Smooth muscle cell (in vitro differentiated cells): ENCODE results near the gene PTPRN2. TPM values are rescaled to one million over a fixed set of nuclear protein-coding genes. Genes with fewer than 3 reads are reported as not detected.

Experiments
- DNase-seq: peaks from one replicate; lab custom pipeline; 2025; ENCODE audit not compliant: unreplicated experiment; lab: John Stamatoyannopoulos, UW
- H2AFZ ChIP-seq: fragments of 200-600 bp; sonication (generic); 2 replicates; pipeline ENCODE4 v1.6.0; 2016; ENCODE audit warnings: antibody characterized with exemption, low read depth, mild to moderate bottlenecking
- H3F3A ChIP-seq: fragments of 200-600 bp; sonication (generic); 2 replicates; pipeline ENCODE4 v1.6.0; 2017; ENCODE audit warnings: antibody characterized with exemption, low read depth
- H3K27ac ChIP-seq: fragments of 200-600 bp; sonication (generic); 2 replicates; pipeline ENCODE4 v1.5.1; 2016; ENCODE audit warnings: low read depth, mild to moderate bottlenecking
- H3K27me3 ChIP-seq: fragments of 200-600 bp; sonication (generic); 2 replicates; pipeline ENCODE4 v1.6.1; 2016; ENCODE audit warnings: low read depth, mild to moderate bottlenecking
- H3K36me3 ChIP-seq: fragments of 200-600 bp; sonication (generic); 2 replicates; pipeline ENCODE4 v1.5.1; 2016; ENCODE audit warnings: low read depth
- H3K4me1 ChIP-seq: fragments of 200-600 bp; sonication (generic); 2 replicates; pipeline ENCODE4 v1.5.1; 2016; ENCODE audit warnings: low read depth
- H3K4me2 ChIP-seq: fragments of 200-600 bp; sonication (generic); 2 replicates; pipeline ENCODE4 v1.6.0; 2016; ENCODE audit warnings: mild to moderate bottlenecking
- H3K4me3 ChIP-seq: fragments of 200-600 bp; sonication (generic); 2 replicates; pipeline ENCODE4 v1.5.1; 2016; ENCODE audit warnings: mild to moderate bottlenecking
- H3K79me2 ChIP-seq: fragments of 200-600 bp; sonication (generic); 2 replicates; pipeline ENCODE4 v1.6.0; 2016; ENCODE audit warnings: low read depth, mild to moderate bottlenecking
- H3K9ac ChIP-seq: fragments of 200-600 bp; sonication (generic); 2 replicates; pipeline ENCODE4 v1.6.0; 2016; ENCODE audit warnings: low read depth
- H3K9me3 ChIP-seq: fragments of 200-600 bp; sonication (generic); replicated peaks from 2 replicates; pipeline ENCODE4 v1.5.1; 2016; ENCODE audit warnings: low read depth
- H4K20me1 ChIP-seq: fragments of 200-600 bp; sonication (generic); 2 replicates; pipeline ENCODE4 v1.6.0; 2016; ENCODE audit warnings: low read depth
- CTCF ChIP-seq: fragments of 200-600 bp; sonication (generic); IDR thresholded peaks from 2 replicates; pipeline ENCODE4 v1.5.1; 2017; ENCODE audit warnings: borderline replicate concordance, mild to moderate bottlenecking, antibody characterized with exemption; ENCODE audit not compliant: insufficient read depth, poor library complexity, severe bottlenecking
- WGBS: methylation state at CpG from one replicate; pipeline ENCODE4 v1.1.7; 2016; ENCODE audit warnings: low lambda C conversion rate; 5-methylcytosine and 5-hydroxymethylcytosine counted together
- polyA plus RNA-seq: library from polyadenylated mRNA; unstranded; fragments of >200 nt; fragmentation: Nextera tagmentation; extraction: Ambion mirVana; gene quantifications from 2 replicates; pipeline ENCODE4 v1.2.1, GENCODE V29; 2016
- total RNA-seq: library from RNA; depleted of rRNA; stranded (reverse); fragments of >200 nt; gene quantifications from 2 replicates; pipeline ENCODE4 v1.2.3, GENCODE V29; 2014

The PTPRN2 gene
- total and polyA plus RNA-seq, 2 experiments from 2014 or later = 0.09 to 0.87 TPM

- H3K9me3 ChIP-seq = no peaks in the 10 kb centered on the region
- no peaks in the 10 kb centered on the region for H3K79me2 ChIP-seq
- H3K4me2 ChIP-seq = no peak overlapping the region
- peaks cover 52% of the 10 kb centered on the region for H3K4me1 ChIP-seq
- DNase-seq = no peak
- no peak for TF ChIP-seq CTCF
- H3K9ac ChIP-seq = no peak overlapping the region
- no peak overlapping the region for H3K27ac ChIP-seq
- no peaks in the 10 kb centered on the region for H4K20me1 ChIP-seq
- H3K27me3 ChIP-seq = peaks cover 98% of the 10 kb centered on the region
- no peaks in the 10 kb centered on the region for H3F3A ChIP-seq
- no peaks in the 10 kb centered on the region for H3K36me3 ChIP-seq
- H2AFZ ChIP-seq = no peak overlapping the region
- H3K4me3 ChIP-seq = no peak overlapping the region
- WGBS = 22% methylated on average over 5 of the region's 5 CpGs
Measured at GRCh38 chr7:157687158-157687557, 900.5 kb downstream of the PTPRN2 start.

- Histone ChIP-seq H3F3A (no peaks in the 10 kb centered on the region), H3K9me3 (no peaks in the 10 kb centered on the region), H3K9ac (no peak overlapping the region), H3K4me1 (peaks cover 53% of the 10 kb centered on the region), H3K27ac (no peak overlapping the region), H3K27me3 (peaks cover 98% of the 10 kb centered on the region), H3K4me2 (no peak overlapping the region), H3K36me3 (no peaks in the 10 kb centered on the region), H3K79me2 (no peaks in the 10 kb centered on the region), H4K20me1 (no peaks in the 10 kb centered on the region), H3K4me3 (no peak overlapping the region), H2AFZ (no peak overlapping the region)
- WGBS = 9% methylated on average over 13 of the region's 13 CpGs
- no peak for DNase-seq
- TF ChIP-seq CTCF = no peak
Measured at GRCh38 chr7:157686285-157686894, 901.2 kb downstream of the PTPRN2 start.

GRCh38 chr7:157685430-157686284 lies 902.0 kb downstream of the PTPRN2 start:
- Histone ChIP-seq H3K27ac (no peak overlapping the region), H3F3A (no peaks in the 10 kb centered on the region), H3K27me3 (peaks cover 99% of the 10 kb centered on the region), H3K36me3 (no peaks in the 10 kb centered on the region), H3K4me3 (no peak overlapping the region), H3K9ac (no peak overlapping the region), H3K4me2 (no peak overlapping the region), H3K79me2 (no peaks in the 10 kb centered on the region), H3K4me1 (peaks cover 57% of the 10 kb centered on the region), H4K20me1 (no peaks in the 10 kb centered on the region), H3K9me3 (no peaks in the 10 kb centered on the region), H2AFZ (no peak overlapping the region)
- 7% methylated on average over 50 of the region's 77 CpGs for WGBS
- no peak for TF ChIP-seq CTCF
- DNase-seq = no peak
